Measurements from ENCODE around the gene KLF9.
A peak's percentile ranks its signal among the peaks of the same experiment; 100 is the strongest.
"Not testable (repeated sequence)": the region's sequence is repeated elsewhere in the genome, so short reads cannot be mapped to it uniquely, and the experiment has no call there.

The KLF9 gene

DNA sequence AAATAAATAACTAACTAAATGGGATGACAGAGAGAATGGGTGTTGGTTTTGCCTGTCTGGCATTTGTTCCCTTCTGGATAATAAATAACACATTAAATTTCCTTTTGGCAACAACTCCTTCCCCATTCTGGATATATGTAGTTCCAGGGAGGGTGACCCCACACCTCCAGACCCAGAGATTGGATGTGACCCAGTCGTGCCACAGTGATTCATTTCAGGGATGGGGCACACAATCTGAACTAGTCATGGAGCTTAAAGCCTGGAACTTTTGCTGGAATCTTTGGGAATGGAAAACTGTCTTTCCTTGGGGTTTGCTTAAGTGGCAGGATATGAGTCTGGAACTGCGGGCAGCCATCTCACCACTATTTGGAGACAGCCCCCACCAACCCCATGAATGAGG, 11.3 kb downstream of the KLF9 start:
- no peak for DNase-seq

DNA sequence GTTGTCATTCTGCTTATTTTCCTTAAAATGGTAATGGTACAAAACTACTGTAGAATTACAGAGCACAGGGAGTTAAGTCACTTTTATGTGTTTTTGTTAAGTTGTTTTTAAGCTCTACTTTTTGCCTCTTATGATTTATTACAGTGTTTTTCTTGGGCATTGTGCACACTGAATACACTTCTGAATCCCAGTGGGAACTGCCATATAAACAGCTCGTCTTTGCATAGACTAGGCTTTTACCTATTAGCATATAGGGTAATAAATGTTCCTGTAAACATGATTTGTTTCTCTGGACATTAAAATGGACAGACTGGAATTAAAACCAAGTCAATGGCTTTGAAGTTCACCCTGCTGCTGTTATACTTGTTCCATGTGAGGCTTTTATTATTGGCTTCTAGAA, 12.2 kb downstream of the KLF9 start:
- DNase-seq: no peak

DNA sequence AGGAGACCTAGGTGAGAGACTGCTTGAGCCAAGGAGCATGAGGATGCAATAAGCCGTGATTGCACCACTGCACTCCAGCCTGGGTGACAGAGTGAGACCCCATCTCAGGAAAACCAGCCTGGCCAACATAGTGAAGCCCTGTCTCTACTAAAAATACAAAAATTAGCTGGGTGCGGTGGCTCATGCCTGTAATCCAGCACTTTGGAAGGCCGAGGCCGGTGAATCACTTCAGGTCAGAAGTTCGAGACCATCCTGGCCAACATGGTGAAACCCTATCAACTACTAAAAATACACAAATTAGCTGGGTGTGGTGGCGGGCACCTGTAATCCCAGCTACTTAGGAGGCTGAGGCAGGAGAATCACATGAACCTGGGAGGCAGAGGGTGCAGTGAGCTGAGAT, 13.2 kb downstream of the KLF9 start:
- not testable (repeated sequence) for DNase-seq

DNA sequence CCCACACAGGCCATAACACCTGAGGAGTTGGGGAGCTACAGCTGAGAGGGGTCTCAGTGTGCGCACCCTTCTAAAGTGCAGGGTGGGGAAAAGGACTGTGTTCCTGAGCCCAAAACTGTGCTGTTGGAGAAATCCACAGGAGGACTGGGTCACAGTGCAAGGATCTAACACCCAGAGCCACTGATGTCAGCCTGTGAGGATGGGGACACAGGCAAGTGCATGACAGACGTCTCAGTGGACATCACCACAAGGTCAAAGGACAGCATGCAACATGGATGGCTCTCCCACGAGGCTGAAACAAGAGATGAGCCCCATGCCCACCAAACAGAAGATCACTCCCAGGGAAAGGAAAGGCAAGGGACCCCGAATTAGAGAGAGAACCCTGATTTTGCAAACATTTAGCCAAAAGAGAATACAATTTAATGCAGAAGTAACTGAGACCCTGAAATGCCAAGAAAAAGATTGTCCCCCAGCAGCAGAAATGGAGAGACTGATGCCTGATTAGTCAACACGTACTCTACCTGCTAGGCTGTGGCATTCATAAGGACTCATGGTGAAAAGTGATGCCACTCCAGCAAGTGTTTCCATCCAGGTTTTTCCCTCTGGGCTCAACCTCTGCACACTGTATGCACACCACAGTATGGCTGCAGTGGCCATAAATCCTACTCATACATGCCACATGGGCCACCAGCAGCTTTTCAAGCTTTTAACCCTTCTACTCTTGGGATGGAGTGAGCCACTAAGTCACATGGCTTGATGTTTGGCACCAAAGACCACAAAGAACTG, 14.2 kb downstream of the KLF9 start:
- DNase-seq: no peak

DNA sequence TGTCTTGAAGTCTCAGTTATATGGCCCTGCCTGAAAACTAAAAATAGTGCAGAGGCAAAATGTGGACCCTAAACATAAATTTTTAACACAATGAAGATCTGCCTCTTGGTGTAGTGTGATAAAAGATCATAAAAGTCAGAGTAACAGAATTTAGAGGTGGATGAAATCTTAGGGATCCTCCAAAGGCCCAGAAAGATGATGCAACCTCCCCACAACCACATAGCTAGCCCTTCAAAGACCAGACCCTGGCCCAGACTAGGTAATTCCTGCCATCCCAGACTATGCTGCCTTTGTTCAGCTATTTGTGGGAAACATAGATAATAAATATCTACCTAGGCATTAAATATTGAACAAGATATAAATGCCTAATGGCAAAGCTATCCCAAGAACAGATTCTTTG, 15.3 kb downstream of the KLF9 start:
- no peak for DNase-seq

DNA sequence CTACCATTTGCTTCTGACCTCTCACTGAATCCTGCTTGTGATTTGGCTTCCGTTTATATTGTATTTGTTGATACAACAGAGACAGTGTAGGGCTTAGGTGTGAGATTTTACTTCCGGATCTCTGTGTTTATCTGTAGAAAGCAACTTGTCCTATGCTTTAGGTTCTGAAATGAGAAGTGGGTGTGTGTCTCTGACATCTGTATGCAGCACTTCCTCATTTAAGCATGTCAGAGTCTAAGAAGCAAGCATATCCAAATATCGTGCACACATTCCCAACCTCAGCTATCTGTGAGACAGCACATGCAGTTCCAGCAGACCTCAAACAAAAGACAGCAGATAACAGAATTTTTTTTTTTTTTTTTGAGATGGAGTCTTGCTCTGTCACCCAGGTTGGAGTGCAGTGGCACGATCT, 16.3 kb downstream of the KLF9 start:
- no peak for DNase-seq

- DNase-seq: no peak
Measured at GRCh38 chr9:70395652-70396051, 18.8 kb downstream of the KLF9 start.

GRCh38 chr9:70392850-70393249, 21.6 kb downstream of the KLF9 start:
- DNase-seq: no peak

GRCh38 chr9:70392189-70392588, 22.3 kb downstream of the KLF9 start:
- DNase-seq: no peak

GRCh38 chr9:70390933-70391341, 23.5 kb downstream of the KLF9 start:
- no peak for DNase-seq

- no peak for DNase-seq
Measured at GRCh38 chr9:70389621-70390266, 24.7 kb downstream of the KLF9 start.

GRCh38 chr9:70389188-70389587, 25.3 kb downstream of the KLF9 start:
- DNase-seq: no peak

DNA sequence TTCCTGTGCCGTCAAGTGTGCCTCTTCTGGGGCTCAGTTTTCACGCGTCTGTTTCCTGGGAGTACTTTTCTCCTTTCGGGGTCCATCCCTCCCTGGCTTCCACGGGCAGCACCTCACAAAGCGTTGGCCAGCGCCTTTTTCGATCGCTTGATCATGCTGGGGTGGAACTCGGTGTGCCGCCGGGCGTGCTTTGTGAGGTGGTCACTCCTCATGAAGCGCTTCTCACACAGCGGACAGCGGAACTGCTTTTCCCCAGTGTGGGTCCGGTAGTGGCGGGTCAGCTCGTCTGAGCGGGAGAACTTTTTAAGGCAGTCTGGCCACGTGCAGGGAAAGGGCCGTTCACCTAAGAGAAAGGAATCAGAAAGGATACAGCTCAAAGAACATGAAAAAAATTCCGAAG, 26.8 kb downstream of the KLF9 start:
- DNase-seq: no peak

- DNase-seq: no peak
Measured at GRCh38 chr9:70385426-70385825, 29.0 kb downstream of the KLF9 start.

GRCh38 chr9:70382709-70383605, 31.5 kb downstream of the KLF9 start:
- peak; percentile 32 for DNase-seq

DNA sequence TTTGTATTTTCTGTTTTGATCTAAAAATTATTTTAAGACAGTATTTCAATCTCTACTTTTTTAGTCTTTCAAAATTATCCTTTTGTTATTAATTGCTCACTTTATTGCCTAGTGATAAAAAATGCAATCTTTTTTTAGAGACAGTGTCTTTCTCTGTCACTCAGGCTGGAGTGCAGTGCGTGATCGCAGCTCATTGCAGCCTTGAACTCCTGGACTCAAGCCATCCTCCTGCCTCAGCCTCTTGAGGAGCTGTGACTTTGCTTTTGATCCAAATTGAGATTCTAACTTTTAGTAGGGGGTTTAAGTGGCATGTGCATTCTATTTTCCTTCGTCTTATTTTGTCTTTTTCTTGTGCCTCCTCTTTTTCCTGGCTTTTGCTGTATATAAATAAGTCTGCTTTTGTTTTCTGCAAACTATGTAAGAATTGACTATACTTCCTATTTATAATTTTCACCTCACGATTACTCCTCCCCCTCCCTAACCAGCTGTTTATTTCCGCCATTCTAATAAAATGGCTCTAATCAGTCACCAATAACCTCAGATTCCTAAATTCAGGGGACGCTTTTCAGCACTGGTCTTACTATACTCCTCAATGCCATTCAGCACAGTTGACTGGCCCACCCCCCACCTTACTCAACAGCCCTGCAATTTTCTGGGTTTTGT, 32.3 kb downstream of the KLF9 start:
- DNase-seq: no peak

DNA sequence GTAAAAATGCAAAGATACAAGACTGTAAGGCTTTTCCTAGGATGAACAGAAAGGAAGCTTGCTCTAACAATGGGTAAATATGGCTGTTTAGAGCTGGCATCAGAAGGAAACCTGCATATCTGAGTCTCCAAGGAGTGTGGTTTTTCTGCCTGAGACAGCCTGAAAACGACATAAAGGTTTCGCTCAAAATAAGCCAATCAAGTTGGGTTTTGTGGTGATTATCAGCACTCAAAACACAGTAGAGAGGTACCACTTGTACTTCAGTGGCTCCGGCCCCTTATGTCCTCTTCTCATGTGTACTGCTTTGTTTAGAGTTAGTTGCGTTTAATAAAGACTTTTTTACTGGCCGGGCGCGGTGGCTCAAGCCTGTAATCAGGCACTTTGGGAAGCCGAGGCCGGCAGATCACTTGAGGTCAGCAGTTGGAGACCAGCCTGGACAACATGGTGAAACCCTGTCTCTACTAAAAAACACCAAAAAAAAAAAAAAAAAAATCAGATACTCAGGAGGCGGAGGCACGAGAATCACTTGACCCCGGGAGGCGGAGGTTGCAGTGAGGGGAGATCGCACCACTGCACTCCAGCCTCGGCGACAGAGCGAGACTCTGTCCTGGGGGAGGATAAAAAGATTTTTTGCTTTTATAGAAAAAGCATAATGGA, 39.4 kb downstream of the KLF9 start:
- DNase-seq: no peak

GRCh38 chr9:70367305-70367930, 47.0 kb downstream of the KLF9 start:
- DNase-seq: no peak

GRCh38 chr9:70363760-70364159, 50.7 kb downstream of the KLF9 start:
- no peak for DNase-seq

GRCh38 chr9:70362952-70363351, 51.5 kb downstream of the KLF9 start:
- DNase-seq: no peak

- no peak for DNase-seq
Measured at GRCh38 chr9:70355801-70356200, 58.7 kb downstream of the KLF9 start.

- no peak for DNase-seq
Measured at GRCh38 chr9:70352802-70353201, 61.7 kb downstream of the KLF9 start.

Data from NCI-H2029 (cell line).